B cell (primary cell): ENCODE results near the gene SAMD10. TPM values are rescaled to one million over a fixed set of nuclear protein-coding genes. Genes with fewer than 3 reads are reported as not detected.

ENCODE experiments used
- ATAC-seq: fragments of 200-7000 bp; cut with Tn5 transposase; one replicate; pipeline ENCODE4 v1.10.0; 2021; ENCODE audit warnings: low read depth, mild to moderate bottlenecking, moderate number of reproducible peaks, moderate library complexity
- CTCF ChIA-PET: fragments of 350-600 bp; sonication (Branson Sonifier 250); formaldehyde crosslinking; loops from one replicate; lab custom pipeline; 2021; ENCODE audit warnings: antibody characterized with exemption, inconsistent platforms; lab: Charles Lee
- POLR2A ChIA-PET: fragments of 350-600 bp; sonication (Branson Sonifier 250); formaldehyde crosslinking; loops from one replicate; lab custom pipeline; 2021; ENCODE audit warnings: antibody characterized with exemption; lab: Charles Lee
- DNase-seq: peaks from one replicate; pipeline ENCODE4 v3.0.0; 2013
- H2AFZ ChIP-seq: 2 replicates; pipeline ENCODE4 v1.6.1; 2012; ENCODE audit warnings: mild to moderate bottlenecking, low read depth, low read length; ENCODE audit not compliant: insufficient read depth, poor library complexity, severe bottlenecking
- H3K27ac ChIP-seq, 2 donors: 1 replicate in 1 of 2; 2 replicates in 1 of 2; pipeline ENCODE4 v1.5.1; 2012 to 2013; ENCODE audit warnings: low read length in 2 of 2, mild to moderate bottlenecking in 2 of 2, moderate library complexity in 1 of 2
- H3K27me3 ChIP-seq, 4 experiments: fragments of 200-600 bp in 1 of 4; sonication (generic) in 1 of 4; replicated peaks in 1 of 4; 1 replicate in 2 of 4; 2 replicates in 2 of 4; pipeline versions ENCODE4 v1.6.1 to v1.7.0; 2013 to 2016; ENCODE audit warnings: low read length in 3 of 4, mild to moderate bottlenecking in 2 of 4, mixed read lengths in 1 of 4, moderate library complexity in 1 of 4; ENCODE audit not compliant: insufficient read depth in 4 of 4, control insufficient read depth in 3 of 4; ENCODE audit errors: control extremely low read depth in 1 of 4
- H3K36me3 ChIP-seq, 2 experiments: replicated peaks in 1 of 2; 1 replicate in 1 of 2; 2 replicates in 1 of 2; pipeline versions ENCODE4 v1.6.1 to v1.7.1; 2013; ENCODE audit warnings: low read length in 1 of 2; ENCODE audit not compliant: insufficient read depth in 2 of 2, control insufficient read depth in 1 of 2; ENCODE audit errors: control extremely low read depth in 1 of 2, extremely low read depth in 1 of 2
- H3K4me1 ChIP-seq, 2 donors: fragments of 200-600 bp in 1 of 2; sonication (generic) in 1 of 2; 1 replicate in 1 of 2; 2 replicates in 1 of 2; pipeline versions ENCODE4 v1.5.1 to v1.6.1; 2013 to 2017; ENCODE audit warnings: low read length in 2 of 2; ENCODE audit not compliant: control insufficient read depth in 2 of 2, insufficient read depth in 2 of 2
- H3K4me2 ChIP-seq: replicated peaks from 2 replicates; pipeline ENCODE3; 2012; ENCODE audit warnings: mild to moderate bottlenecking, low read depth, low read length; ENCODE audit not compliant: poor library complexity, severe bottlenecking
- H3K4me3 ChIP-seq, 5 experiments: fragments of 200-600 bp in 1 of 5; sonication (generic) in 1 of 5; 1 replicate in 3 of 5; 2 replicates in 2 of 5; pipeline versions ENCODE4 v1.5.1 to v1.7.0; 2011 to 2016; ENCODE audit warnings: low read length in 4 of 5, mild to moderate bottlenecking in 4 of 5, low read depth in 2 of 5, control low read depth in 1 of 5, moderate library complexity in 1 of 5; ENCODE audit not compliant: insufficient read depth in 1 of 5; ENCODE audit errors: control extremely low read depth in 1 of 5, extremely low read depth in 1 of 5
- H3K79me2 ChIP-seq: fragments of 200-600 bp; sonication (generic); one replicate; pipeline ENCODE4 v1.6.0; 2016; ENCODE audit warnings: low read length; ENCODE audit not compliant: control insufficient read depth, insufficient read depth
- H3K9ac ChIP-seq: fragments of 200-600 bp; sonication (generic); 2 replicates; pipeline ENCODE4 v1.6.1; 2017; ENCODE audit warnings: mild to moderate bottlenecking, low read length, moderate library complexity
- H3K9me3 ChIP-seq, 3 donors: one replicate each; pipeline versions ENCODE4 v1.6.1 to v1.7.1; 2013; ENCODE audit warnings: low read length in 2 of 3; ENCODE audit not compliant: control insufficient read depth in 2 of 3, insufficient read depth in 1 of 3; ENCODE audit errors: control extremely low read depth in 1 of 3
- H4K20me1 ChIP-seq: 2 replicates; pipeline ENCODE4 v1.6.0; 2012; ENCODE audit warnings: mild to moderate bottlenecking, low read length; ENCODE audit not compliant: insufficient read depth, control insufficient read depth, poor library complexity, severe bottlenecking
- H3K27ac Mint-ChIP-seq: one replicate; pipeline ENCODE4 v1.8.0; 2021; ENCODE audit warnings: mixed read lengths
- H3K27me3 Mint-ChIP-seq: one replicate; pipeline ENCODE4 v1.8.0; 2021; ENCODE audit warnings: mixed read lengths
- H3K4me1 Mint-ChIP-seq: one replicate; pipeline ENCODE4 v1.8.0; 2021; ENCODE audit warnings: mixed read lengths
- H3K4me3 Mint-ChIP-seq: one replicate; pipeline ENCODE4 v1.8.0; 2021; ENCODE audit warnings: mixed read lengths
- H3K9me3 Mint-ChIP-seq: one replicate; pipeline ENCODE4 v1.8.0; 2022; ENCODE audit warnings: mixed read lengths; ENCODE audit not compliant: insufficient read depth
- EZH2 ChIP-seq: IDR thresholded peaks from 2 replicates; pipeline ENCODE4 v1.6.1; 2012; ENCODE audit warnings: borderline replicate concordance, low read depth, mild to moderate bottlenecking, moderate library complexity, low read length; ENCODE audit not compliant: insufficient read depth, poor library complexity, severe bottlenecking
- WGBS: methylation state at CpG from one replicate; pipeline ENCODE4 v1.1.5; 2013; ENCODE audit warnings: missing lambda C conversion rate; ENCODE audit not compliant: insufficient coverage; 5-methylcytosine and 5-hydroxymethylcytosine counted together
- intact Hi-C: fragments of 100-400 bp; cut with micrococcal nuclease; formaldehyde crosslinking; loops from one replicate; pipeline ENCODE4 v1.10.0; 2022
- polyA plus RNA-seq: library from polyadenylated mRNA; depleted of rRNA; stranded (reverse); fragments of >200 nt; gene quantifications from 2 replicates; pipeline ENCODE4 v1.2.3, GENCODE V29; 2012
- total RNA-seq, 2 donors: library from RNA; stranded (reverse); fragments of 120-200 nt in 1 of 2; gene quantifications; 1 replicate in 1 of 2; 2 replicates in 1 of 2; pipeline versions ENCODE4 v1.2.3 to v1.2.4, GENCODE V29; 2013 to 2022
- TF ChIP-seq, protein P1 (sequence below): fragments of 200-600 bp; IDR thresholded peaks from one replicate; pipeline ENCODE4 v1.8.0; 2022; ENCODE audit warnings: antibody characterized with exemption, mild to moderate bottlenecking

SAMD10 gene
- total and polyA plus RNA-seq, 2 donors (not counting 1 experiment from before 2014, with no cell fraction given) = 12.7 to 34.2 TPM

GRCh38 chr20:64023361-64024140, 44.1 kb upstream of the SAMD10 start:
- Histone ChIP-seq H2AFZ (no peak overlapping the region), H3K79me2 (peaks cover 31% of the 10 kb centered on the region), H3K9ac (no peak overlapping the region), H3K9me3 (no peaks in the 10 kb centered on the region), H3K4me3 (no peak overlapping the region), H3K36me3 (peaks cover 3 to 87% of the 10 kb centered on the region in 2 experiments), H4K20me1 (peaks cover 64% of the 10 kb centered on the region), H3K27me3 (no peaks in the 10 kb centered on the region), H3K4me1 (no peaks in the 10 kb centered on the region), H3K4me2 (no peak overlapping the region), H3K27ac (no peak overlapping the region)
- no peak for DNase-seq
- CTCF ChIA-PET = interaction anchor here (0.8 kb wide), 1 partner anchor 321 kb away, joined by 3 read pairs; no protein-coding TSS in a partner anchor
- POLR2A ChIA-PET = no interaction called here
- no peak for ATAC-seq
- TF ChIP-seq, protein P1, sequence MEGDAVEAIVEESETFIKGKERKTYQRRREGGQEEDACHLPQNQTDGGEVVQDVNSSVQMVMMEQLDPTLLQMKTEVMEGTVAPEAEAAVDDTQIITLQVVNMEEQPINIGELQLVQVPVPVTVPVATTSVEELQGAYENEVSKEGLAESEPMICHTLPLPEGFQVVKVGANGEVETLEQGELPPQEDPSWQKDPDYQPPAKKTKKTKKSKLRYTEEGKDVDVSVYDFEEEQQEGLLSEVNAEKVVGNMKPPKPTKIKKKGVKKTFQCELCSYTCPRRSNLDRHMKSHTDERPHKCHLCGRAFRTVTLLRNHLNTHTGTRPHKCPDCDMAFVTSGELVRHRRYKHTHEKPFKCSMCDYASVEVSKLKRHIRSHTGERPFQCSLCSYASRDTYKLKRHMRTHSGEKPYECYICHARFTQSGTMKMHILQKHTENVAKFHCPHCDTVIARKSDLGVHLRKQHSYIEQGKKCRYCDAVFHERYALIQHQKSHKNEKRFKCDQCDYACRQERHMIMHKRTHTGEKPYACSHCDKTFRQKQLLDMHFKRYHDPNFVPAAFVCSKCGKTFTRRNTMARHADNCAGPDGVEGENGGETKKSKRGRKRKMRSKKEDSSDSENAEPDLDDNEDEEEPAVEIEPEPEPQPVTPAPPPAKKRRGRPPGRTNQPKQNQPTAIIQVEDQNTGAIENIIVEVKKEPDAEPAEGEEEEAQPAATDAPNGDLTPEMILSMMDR = no peak
- TF ChIP-seq EZH2 = no peak
- Mint-ChIP-seq H3K27ac (no peak overlapping the region), H3K27me3 (no peaks in the 10 kb centered on the region), H3K4me3 (no peak overlapping the region), H3K4me1 (no peaks in the 10 kb centered on the region), H3K9me3 (no peaks in the 10 kb centered on the region)
- over 99% methylated on average over 12 of the region's 15 CpGs for WGBS
- intact Hi-C loops = no loop called here

DNA sequence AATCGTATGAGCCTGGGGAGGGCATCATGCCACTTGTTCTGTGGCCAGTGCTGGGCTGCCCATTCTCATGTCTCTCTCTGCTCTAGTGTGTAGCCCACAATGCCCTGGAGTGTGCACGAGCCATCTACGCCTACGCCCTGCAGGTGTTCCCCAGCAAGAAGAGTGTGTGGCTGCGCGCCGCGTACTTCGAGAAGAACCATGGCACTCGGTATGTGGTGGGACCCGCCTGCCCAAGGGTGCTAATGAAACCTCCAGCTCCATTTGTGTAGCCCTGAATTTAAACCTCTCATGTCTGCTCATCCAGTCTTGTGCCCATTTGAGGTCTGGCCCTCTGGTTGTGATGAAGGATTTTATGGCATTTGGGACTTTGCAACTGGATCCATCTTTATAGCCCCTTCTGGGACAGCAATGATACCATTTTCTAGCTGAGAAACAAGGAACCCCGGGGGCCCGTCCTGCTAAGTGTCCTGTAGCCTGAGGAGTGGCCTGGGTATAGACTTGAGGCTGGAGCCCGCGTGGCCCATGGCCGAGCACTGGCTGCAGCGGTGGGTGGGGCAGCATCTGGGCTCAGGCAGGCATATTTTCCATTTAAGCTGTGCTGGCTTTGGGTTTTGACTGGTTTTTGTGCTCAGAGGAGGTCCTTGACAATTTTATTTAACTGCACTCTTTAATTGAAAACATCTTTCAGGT, 43.4 kb upstream of the SAMD10 start:
- Histone ChIP-seq H3K9me3 (no peaks in the 10 kb centered on the region), H4K20me1 (peaks cover 60% of the 10 kb centered on the region), H2AFZ (no peak overlapping the region), H3K4me2 (no peak overlapping the region), H3K79me2 (peaks cover 31% of the 10 kb centered on the region), H3K27me3 (no peaks in the 10 kb centered on the region), H3K27ac (no peak overlapping the region), H3K9ac (no peak overlapping the region), H3K36me3 (peaks cover 3 to 86% of the 10 kb centered on the region in 2 experiments), H3K4me3 (no peak overlapping the region), H3K4me1 (no peaks in the 10 kb centered on the region)
- over 99% methylated on average over 16 of the region's 17 CpGs for WGBS
- POLR2A ChIA-PET = no interaction called here
- no peaks in the 10 kb centered on the region for H3K4me1 Mint-ChIP-seq
- no peak overlapping the region for H3K27ac Mint-ChIP-seq
- ATAC-seq (no peak), DNase-seq (no peak)
- no peak overlapping the region for H3K4me3 Mint-ChIP-seq
- intact Hi-C loops = no loop called here
- no peaks in the 10 kb centered on the region for H3K27me3 Mint-ChIP-seq
- CTCF ChIA-PET = no interaction called here
- TF ChIP-seq, protein P1 = no peak
- TF ChIP-seq EZH2 = no peak
- H3K9me3 Mint-ChIP-seq = no peaks in the 10 kb centered on the region
